HL-60 (cell line): ENCODE results near the gene GRK5.

Source experiments
- DNase-seq, 2 experiments: peaks; one replicate each; pipeline ENCODE4 v3.0.0-alpha.2; 2010 to 2020; ENCODE audit warnings: low read depth in 1 of 2, low spot score in 1 of 2
- H3K27ac ChIP-seq: fragments of 250-450 bp; sonication (Bioruptor Pico); replicated peaks from 2 replicates; pipeline ENCODE4 v1.5.1; 2020; ENCODE audit warnings: mild to moderate bottlenecking, moderate library complexity
- H3K27me3 ChIP-seq: fragments of 250-450 bp; sonication (Bioruptor Pico); 2 replicates; pipeline ENCODE4 v1.5.1; 2021; ENCODE audit warnings: mild to moderate bottlenecking, moderate library complexity; ENCODE audit not compliant: insufficient read depth, poor library complexity, severe bottlenecking
- H3K4me3 ChIP-seq: replicated peaks from 2 replicates; pipeline ENCODE4 v1.5.1; 2011; ENCODE audit warnings: mild to moderate bottlenecking, control low read depth, low read length; ENCODE audit not compliant: insufficient read depth
- GABPA ChIP-seq: IDR thresholded peaks from 2 replicates; pipeline ENCODE4 v1.6.1; 2012; ENCODE audit warnings: low read depth
- POLR2AphosphoS5 ChIP-seq: IDR thresholded peaks from 2 replicates; pipeline ENCODE4 v1.6.1; 2012; ENCODE audit warnings: low read depth
- SPI1 ChIP-seq: IDR thresholded peaks from 2 replicates; pipeline ENCODE4 v1.6.1; 2012; ENCODE audit warnings: low read depth, mild to moderate bottlenecking, borderline replicate concordance
- TF ChIP-seq, protein P1 (sequence below): IDR thresholded peaks from one replicate; pipeline ENCODE4 v1.5.1; 2011; ENCODE audit warnings: low read length, control low read depth, inconsistent platforms; ENCODE audit not compliant: insufficient read depth
- TF ChIP-seq, protein P2 (sequence below): IDR thresholded peaks from 2 replicates; pipeline ENCODE4 v1.6.1; 2012; ENCODE audit warnings: low read depth; ENCODE audit not compliant: insufficient replicate concordance

GRK5 gene

DNA sequence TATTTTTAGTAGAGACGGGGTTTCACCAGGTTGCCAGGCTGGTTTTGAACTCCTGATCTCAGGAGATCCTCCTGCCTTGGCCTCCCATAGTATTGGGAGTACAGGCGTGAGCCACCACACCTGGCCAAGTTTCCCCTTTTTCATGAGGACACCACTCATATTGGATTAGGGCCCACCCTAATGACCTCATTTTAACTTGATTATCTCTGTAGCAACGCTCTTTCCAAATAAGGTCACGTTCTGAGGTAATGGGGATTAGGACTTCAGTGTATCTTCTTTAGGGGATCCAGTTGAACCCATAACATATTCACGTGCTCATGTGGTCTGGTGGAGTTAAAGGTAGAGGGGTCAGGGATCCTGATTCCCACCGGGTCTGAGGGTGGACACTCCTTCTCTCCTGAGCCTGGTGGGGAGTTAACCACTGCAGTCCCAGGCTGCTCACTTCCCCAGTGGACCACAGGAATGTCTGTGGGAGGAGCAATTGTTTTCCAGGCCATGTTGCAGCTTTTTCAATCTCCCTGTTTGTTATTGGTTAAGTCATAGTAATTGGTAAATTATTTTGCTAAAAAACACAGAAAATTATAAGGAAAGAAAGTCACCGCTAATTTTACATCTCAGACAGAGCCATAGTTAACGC, 130.5 kb downstream of the GRK5 start:
- H3K4me3 ChIP-seq = no peak overlapping the region
- DNase-seq = no peak
- no peak overlapping the region for H3K27ac ChIP-seq
- H3K27me3 ChIP-seq = no peaks in the 10 kb centered on the region
- TF ChIP-seq SPI1 (no peak), POLR2AphosphoS5 (no peak), GABPA (no peak)
- TF ChIP-seq, protein P1, sequence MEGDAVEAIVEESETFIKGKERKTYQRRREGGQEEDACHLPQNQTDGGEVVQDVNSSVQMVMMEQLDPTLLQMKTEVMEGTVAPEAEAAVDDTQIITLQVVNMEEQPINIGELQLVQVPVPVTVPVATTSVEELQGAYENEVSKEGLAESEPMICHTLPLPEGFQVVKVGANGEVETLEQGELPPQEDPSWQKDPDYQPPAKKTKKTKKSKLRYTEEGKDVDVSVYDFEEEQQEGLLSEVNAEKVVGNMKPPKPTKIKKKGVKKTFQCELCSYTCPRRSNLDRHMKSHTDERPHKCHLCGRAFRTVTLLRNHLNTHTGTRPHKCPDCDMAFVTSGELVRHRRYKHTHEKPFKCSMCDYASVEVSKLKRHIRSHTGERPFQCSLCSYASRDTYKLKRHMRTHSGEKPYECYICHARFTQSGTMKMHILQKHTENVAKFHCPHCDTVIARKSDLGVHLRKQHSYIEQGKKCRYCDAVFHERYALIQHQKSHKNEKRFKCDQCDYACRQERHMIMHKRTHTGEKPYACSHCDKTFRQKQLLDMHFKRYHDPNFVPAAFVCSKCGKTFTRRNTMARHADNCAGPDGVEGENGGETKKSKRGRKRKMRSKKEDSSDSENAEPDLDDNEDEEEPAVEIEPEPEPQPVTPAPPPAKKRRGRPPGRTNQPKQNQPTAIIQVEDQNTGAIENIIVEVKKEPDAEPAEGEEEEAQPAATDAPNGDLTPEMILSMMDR = no peak
- TF ChIP-seq, protein P2, sequence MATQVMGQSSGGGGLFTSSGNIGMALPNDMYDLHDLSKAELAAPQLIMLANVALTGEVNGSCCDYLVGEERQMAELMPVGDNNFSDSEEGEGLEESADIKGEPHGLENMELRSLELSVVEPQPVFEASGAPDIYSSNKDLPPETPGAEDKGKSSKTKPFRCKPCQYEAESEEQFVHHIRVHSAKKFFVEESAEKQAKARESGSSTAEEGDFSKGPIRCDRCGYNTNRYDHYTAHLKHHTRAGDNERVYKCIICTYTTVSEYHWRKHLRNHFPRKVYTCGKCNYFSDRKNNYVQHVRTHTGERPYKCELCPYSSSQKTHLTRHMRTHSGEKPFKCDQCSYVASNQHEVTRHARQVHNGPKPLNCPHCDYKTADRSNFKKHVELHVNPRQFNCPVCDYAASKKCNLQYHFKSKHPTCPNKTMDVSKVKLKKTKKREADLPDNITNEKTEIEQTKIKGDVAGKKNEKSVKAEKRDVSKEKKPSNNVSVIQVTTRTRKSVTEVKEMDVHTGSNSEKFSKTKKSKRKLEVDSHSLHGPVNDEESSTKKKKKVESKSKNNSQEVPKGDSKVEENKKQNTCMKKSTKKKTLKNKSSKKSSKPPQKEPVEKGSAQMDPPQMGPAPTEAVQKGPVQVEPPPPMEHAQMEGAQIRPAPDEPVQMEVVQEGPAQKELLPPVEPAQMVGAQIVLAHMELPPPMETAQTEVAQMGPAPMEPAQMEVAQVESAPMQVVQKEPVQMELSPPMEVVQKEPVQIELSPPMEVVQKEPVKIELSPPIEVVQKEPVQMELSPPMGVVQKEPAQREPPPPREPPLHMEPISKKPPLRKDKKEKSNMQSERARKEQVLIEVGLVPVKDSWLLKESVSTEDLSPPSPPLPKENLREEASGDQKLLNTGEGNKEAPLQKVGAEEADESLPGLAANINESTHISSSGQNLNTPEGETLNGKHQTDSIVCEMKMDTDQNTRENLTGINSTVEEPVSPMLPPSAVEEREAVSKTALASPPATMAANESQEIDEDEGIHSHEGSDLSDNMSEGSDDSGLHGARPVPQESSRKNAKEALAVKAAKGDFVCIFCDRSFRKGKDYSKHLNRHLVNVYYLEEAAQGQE = no peak

DNA sequence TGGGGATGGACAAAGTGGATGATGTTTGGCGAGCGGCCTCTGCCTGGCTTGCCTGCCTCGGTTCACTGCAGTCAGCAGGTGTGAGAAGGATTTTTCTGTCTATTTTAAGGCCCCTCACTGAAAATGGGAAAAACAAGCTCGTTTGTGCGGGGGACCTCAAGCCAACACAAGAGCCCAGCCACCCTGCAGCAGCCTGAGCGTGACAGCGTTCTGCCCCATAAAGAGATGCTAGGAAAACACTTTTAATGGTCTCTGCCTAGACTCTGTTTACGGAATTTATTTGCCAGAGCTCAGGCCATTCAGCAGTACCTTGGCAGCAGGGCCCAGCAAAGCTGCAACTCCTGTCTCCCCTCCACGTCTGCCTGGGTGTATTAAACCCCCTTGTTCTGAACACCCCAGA, 131.7 kb downstream of the GRK5 start:
- H3K27me3 ChIP-seq = no peaks in the 10 kb centered on the region
- H3K4me3 ChIP-seq = no peak overlapping the region
- TF ChIP-seq, protein P2 = no peak
- TF ChIP-seq SPI1 = no peak
- TF ChIP-seq, protein P1 = no peak
- no peak for TF ChIP-seq GABPA
- no peak for TF ChIP-seq POLR2AphosphoS5
- no peak for DNase-seq
- H3K27ac ChIP-seq = no peak overlapping the region

DNA sequence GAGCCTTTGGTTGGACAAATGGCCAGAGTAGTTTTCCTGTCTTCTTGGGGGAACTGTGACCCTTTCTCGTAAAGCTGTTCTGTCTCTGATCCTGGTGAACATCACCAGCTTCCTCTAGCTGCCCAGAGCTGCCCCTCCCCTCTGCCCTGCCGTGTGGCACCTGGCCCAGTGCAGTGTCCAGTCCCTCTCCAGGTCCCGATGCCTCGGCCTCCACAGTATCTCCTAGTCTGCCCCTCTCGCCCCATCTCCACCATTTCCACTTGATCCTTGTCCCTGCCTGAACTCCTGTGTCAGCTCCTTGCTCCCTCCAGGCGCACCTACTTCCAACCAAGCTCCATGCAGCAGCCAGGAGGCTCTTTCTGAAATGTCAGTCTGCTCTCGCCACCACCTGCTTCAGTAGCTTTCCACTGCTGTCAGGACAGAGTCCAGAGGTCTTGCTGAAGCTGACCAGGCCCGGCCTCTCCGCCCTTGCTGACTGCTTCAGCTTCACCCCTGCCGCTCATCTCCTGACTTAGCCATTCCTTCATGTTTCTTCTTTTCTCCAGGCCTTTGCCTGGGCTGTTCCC, 133.6 kb downstream of the GRK5 start:
- Histone ChIP-seq H3K4me3 (no peak overlapping the region), H3K27me3 (no peaks in the 10 kb centered on the region), H3K27ac (no peak overlapping the region)
- no peak for DNase-seq
- TF ChIP-seq POLR2AphosphoS5 (no peak), GABPA (no peak), SPI1 (no peak)
- TF ChIP-seq, protein P1 = no peak
- TF ChIP-seq, protein P2 = no peak
